HG03565 (cell line): Measurements from ENCODE around the gene FGFRL1.

ENCODE experiments used
- ATAC-seq: cut with Tn5 transposase; IDR thresholded peaks from one replicate; pipeline ENCODE4 v1.9.1; 2021; ENCODE audit warnings: mild to moderate bottlenecking, moderate library complexity; ENCODE audit not compliant: unreplicated experiment

Gene FGFRL1

GRCh38 chr4:1021386-1022050, 10.1 kb downstream of the FGFRL1 start:
- peak; percentile 69 for ATAC-seq

GRCh38 chr4:1022051-1022738, 10.8 kb downstream of the FGFRL1 start:
- no peak for ATAC-seq

- no peak for ATAC-seq
Observed at GRCh38 chr4:1022739-1023066, 11.3 kb downstream of the FGFRL1 start.

- no peak for ATAC-seq
Observed at GRCh38 chr4:1023075-1023640, 11.7 kb downstream of the FGFRL1 start.

GRCh38 chr4:1023895-1024740, 12.7 kb downstream of the FGFRL1 start:
- no peak for ATAC-seq

GRCh38 chr4:1024882-1025545, 13.6 kb downstream of the FGFRL1 start:
- ATAC-seq = no peak

- no peak for ATAC-seq
Observed at GRCh38 chr4:1026115-1026514, 14.7 kb downstream of the FGFRL1 start.

- ATAC-seq = no peak
Observed at GRCh38 chr4:1027219-1027914, 15.9 kb downstream of the FGFRL1 start.

GRCh38 chr4:1027915-1028238, 16.5 kb downstream of the FGFRL1 start:
- ATAC-seq = no peak

GRCh38 chr4:1028574-1029220, 17.3 kb downstream of the FGFRL1 start:
- no peak for ATAC-seq

- no peak for ATAC-seq
Observed at GRCh38 chr4:1029529-1029928, 18.1 kb downstream of the FGFRL1 start.

GRCh38 chr4:1030031-1030430, 18.6 kb downstream of the FGFRL1 start:
- no peak for ATAC-seq

GRCh38 chr4:1030559-1030958, 19.1 kb downstream of the FGFRL1 start:
- ATAC-seq = no peak

GRCh38 chr4:1031346-1031745, 19.9 kb downstream of the FGFRL1 start:
- ATAC-seq = no peak

- ATAC-seq = no peak
Observed at GRCh38 chr4:1031956-1032795, 20.8 kb downstream of the FGFRL1 start.

- ATAC-seq = no peak
Observed at GRCh38 chr4:1032861-1033260, 21.4 kb downstream of the FGFRL1 start.

GRCh38 chr4:1033840-1034551, 22.6 kb downstream of the FGFRL1 start:
- no peak for ATAC-seq

GRCh38 chr4:1035510-1035909, 24.1 kb downstream of the FGFRL1 start:
- ATAC-seq = no peak

- no peak for ATAC-seq
Observed at GRCh38 chr4:1036095-1036494, 24.7 kb downstream of the FGFRL1 start.
